HEK293 (cell line): ENCODE measurements around the gene ADAM8.
A peak's percentile ranks its signal among the peaks of the same experiment; 100 is the strongest.

Experiments
- BCL11B ChIP-seq: fragments of 450-650 bp; formaldehyde crosslinking; IDR thresholded peaks from 2 replicates; pipeline ENCODE4 v1.5.1; 2016; ENCODE audit warnings: low read depth, missing biosample characterization, missing genetic modification characterization
- CTCF ChIP-seq: fragments of 450-650 bp; formaldehyde crosslinking; IDR thresholded peaks from 2 replicates; pipeline ENCODE4 v1.5.1; 2016; ENCODE audit warnings: missing biosample characterization, missing genetic modification characterization
- INSM2 ChIP-seq: fragments of 450-650 bp; formaldehyde crosslinking; IDR thresholded peaks from 2 replicates; pipeline ENCODE4 v1.5.1; 2016; ENCODE audit warnings: missing biosample characterization, missing genetic modification characterization
- KLF17 ChIP-seq: fragments of 450-650 bp; formaldehyde crosslinking; IDR thresholded peaks from 2 replicates; pipeline ENCODE4 v1.5.1; 2016; ENCODE audit warnings: missing biosample characterization, missing genetic modification characterization
- ZBTB8A ChIP-seq: fragments of 450-650 bp; formaldehyde crosslinking; IDR thresholded peaks from 2 replicates; pipeline ENCODE4 v1.5.1; 2016; ENCODE audit warnings: missing biosample characterization, missing genetic modification characterization
- ZFP3 ChIP-seq: fragments of 450-650 bp; formaldehyde crosslinking; IDR thresholded peaks from 2 replicates; pipeline ENCODE4 v1.5.1; 2016; ENCODE audit warnings: low read depth, missing biosample characterization, missing genetic modification characterization
- ZFP37 ChIP-seq: fragments of 450-650 bp; formaldehyde crosslinking; IDR thresholded peaks from 2 replicates; pipeline ENCODE4 v1.5.1; 2016; ENCODE audit warnings: missing biosample characterization, missing genetic modification characterization
- ZNF133 ChIP-seq: fragments of 450-650 bp; formaldehyde crosslinking; IDR thresholded peaks from 2 replicates; pipeline ENCODE4 v1.5.1; 2016; ENCODE audit warnings: missing biosample characterization, missing genetic modification characterization
- ZNF18 ChIP-seq: fragments of 450-650 bp; formaldehyde crosslinking; IDR thresholded peaks from 2 replicates; pipeline ENCODE4 v1.5.1; 2016; ENCODE audit warnings: missing biosample characterization, missing genetic modification characterization
- ZNF211 ChIP-seq: fragments of 450-650 bp; formaldehyde crosslinking; IDR thresholded peaks from 2 replicates; pipeline ENCODE4 v1.5.1; 2016; ENCODE audit warnings: low read depth, missing biosample characterization, missing genetic modification characterization
- ZNF223 ChIP-seq: fragments of 450-650 bp; formaldehyde crosslinking; IDR thresholded peaks from 2 replicates; pipeline ENCODE4 v1.5.1; 2016; ENCODE audit warnings: missing biosample characterization, missing genetic modification characterization
- ZNF398 ChIP-seq: fragments of 450-650 bp; formaldehyde crosslinking; IDR thresholded peaks from 2 replicates; pipeline ENCODE4 v1.5.1; 2017; ENCODE audit warnings: missing biosample characterization, missing genetic modification characterization
- ZNF416 ChIP-seq: fragments of 450-650 bp; formaldehyde crosslinking; IDR thresholded peaks from 2 replicates; pipeline ENCODE4 v1.5.1; 2016; ENCODE audit warnings: missing biosample characterization, missing genetic modification characterization
- ZNF501 ChIP-seq: fragments of 450-650 bp; formaldehyde crosslinking; IDR thresholded peaks from 2 replicates; pipeline ENCODE4 v1.5.1; 2016; ENCODE audit warnings: missing biosample characterization, missing genetic modification characterization
- ZNF549 ChIP-seq: fragments of 450-650 bp; IDR thresholded peaks from 2 replicates; pipeline ENCODE4 v1.5.1; 2018; ENCODE audit warnings: missing biosample characterization, missing genetic modification characterization, mild to moderate bottlenecking, inconsistent platforms, moderate library complexity
- ZNF555 ChIP-seq: fragments of 450-650 bp; formaldehyde crosslinking; conservative IDR thresholded peaks from 2 replicates; pipeline ENCODE4 v1.5.1; 2017; ENCODE audit warnings: missing biosample characterization, mild to moderate bottlenecking, missing genetic modification characterization, inconsistent platforms
- ZNF558 ChIP-seq: fragments of 450-650 bp; formaldehyde crosslinking; IDR thresholded peaks from 2 replicates; pipeline ENCODE4 v1.5.1; 2016; ENCODE audit warnings: missing biosample characterization, missing genetic modification characterization
- ZNF571 ChIP-seq: fragments of 450-650 bp; formaldehyde crosslinking; IDR thresholded peaks from 2 replicates; pipeline ENCODE4 v1.5.0; 2017; ENCODE audit warnings: missing biosample characterization, missing genetic modification characterization
- ZNF585B ChIP-seq: fragments of 450-650 bp; formaldehyde crosslinking; IDR thresholded peaks from 2 replicates; pipeline ENCODE4 v1.5.1; 2016; ENCODE audit warnings: missing biosample characterization, missing genetic modification characterization
- ZNF610 ChIP-seq: fragments of 450-650 bp; formaldehyde crosslinking; IDR thresholded peaks from 2 replicates; pipeline ENCODE4 v1.5.1; 2016; ENCODE audit warnings: missing biosample characterization, missing genetic modification characterization, borderline replicate concordance
- ZNF704 ChIP-seq: fragments of 450-650 bp; formaldehyde crosslinking; IDR thresholded peaks from 2 replicates; pipeline ENCODE4 v1.5.1; 2016; ENCODE audit warnings: missing biosample characterization, missing genetic modification characterization
- ZNF785 ChIP-seq: fragments of 450-650 bp; formaldehyde crosslinking; IDR thresholded peaks from 2 replicates; pipeline ENCODE4 v1.5.1; 2016; ENCODE audit warnings: missing biosample characterization, missing genetic modification characterization
- ZNF843 ChIP-seq: fragments of 450-650 bp; formaldehyde crosslinking; IDR thresholded peaks from 2 replicates; pipeline ENCODE4 v1.5.1; 2016; ENCODE audit warnings: missing biosample characterization, missing genetic modification characterization
- ZSCAN30 ChIP-seq: fragments of 450-650 bp; IDR thresholded peaks from 2 replicates; pipeline ENCODE4 v1.5.1; 2018; ENCODE audit warnings: missing biosample characterization, mild to moderate bottlenecking, missing genetic modification characterization, moderate library complexity
- TF ChIP-seq, protein P1 (sequence below): fragments of 450-650 bp; formaldehyde crosslinking; IDR thresholded peaks from 2 replicates; pipeline ENCODE4 v1.5.1; 2016; ENCODE audit warnings: missing biosample characterization, missing genetic modification characterization
- TF ChIP-seq, protein P2 (sequence below): fragments of 450-650 bp; formaldehyde crosslinking; IDR thresholded peaks from 2 replicates; pipeline ENCODE4 v1.5.1; 2016; ENCODE audit warnings: missing biosample characterization, missing genetic modification characterization

ADAM8 gene

GRCh38 chr10:133318494-133319127, 41.9 kb upstream of the ADAM8 start (continued):
- TF ChIP-seq ZNF398 (tag by site-specific recombination) (peak; percentile 19; the same call in 1 of the 2 replicates), ZNF416 (tag by site-specific recombination) (no peak), ZNF785 (tag by site-specific recombination) (peak; percentile 62; the same call in 1 of the 2 replicates), ZNF501 (tag by site-specific recombination) (peak; percentile 84), ZNF133 (tag by site-specific recombination) (no peak), BCL11B (tag by site-specific recombination) (peak; percentile 55; the same call in 1 of the 2 replicates), INSM2 (no peak), ZNF223 (no peak), ZNF549 (tag by site-specific recombination) (no peak), ZFP37 (0 out of 2 replicates have a peak, but pooled peaks have one; percentile 78), CTCF (peak; percentile 96), ZNF585B (tag by site-specific recombination) (no peak), ZNF558 (tag by site-specific recombination) (no peak), ZNF610 (peak; percentile 54; the same call in 1 of the 2 replicates), ZNF211 (tag by site-specific recombination) (no peak), ZNF571 (tag by site-specific recombination) (no peak), ZNF843 (tag by site-specific recombination) (no peak; the same call in 1 of the 2 replicates), ZFP3 (no peak), ZNF555 (tag by site-specific recombination) (no peak), KLF17 (tag by site-specific recombination) (0 out of 2 replicates have a peak, but pooled peaks have one; percentile 78), ZSCAN30 (no peak; the same call in 1 of the 2 replicates), ZBTB8A (tag by site-specific recombination) (peak; percentile 66), ZNF704 (no peak), ZNF18 (no peak)
- TF ChIP-seq, protein P1, sequence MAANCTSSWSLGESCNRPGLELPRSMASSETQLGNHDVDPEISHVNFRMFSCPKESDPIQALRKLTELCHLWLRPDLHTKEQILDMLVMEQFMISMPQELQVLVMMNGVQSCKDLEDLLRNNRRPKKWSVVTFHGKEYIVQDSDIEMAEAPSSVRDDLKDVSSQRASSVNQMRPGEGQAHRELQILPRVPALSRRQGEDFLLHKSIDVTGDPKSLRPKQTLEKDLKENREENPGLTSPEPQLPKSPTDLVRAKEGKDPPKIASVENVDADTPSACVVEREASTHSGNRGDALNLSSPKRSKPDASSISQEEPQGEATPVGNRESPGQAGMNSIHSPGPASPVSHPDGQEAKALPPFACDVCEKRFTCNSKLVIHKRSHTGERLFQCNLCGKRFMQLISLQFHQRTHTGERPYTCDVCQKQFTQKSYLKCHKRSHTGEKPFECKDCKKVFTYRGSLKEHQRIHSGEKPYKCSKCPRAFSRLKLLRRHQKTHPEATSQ (tag by site-specific recombination): 0 out of 2 replicates have a peak, but pooled peaks have one; percentile 35
- TF ChIP-seq, protein P2, sequence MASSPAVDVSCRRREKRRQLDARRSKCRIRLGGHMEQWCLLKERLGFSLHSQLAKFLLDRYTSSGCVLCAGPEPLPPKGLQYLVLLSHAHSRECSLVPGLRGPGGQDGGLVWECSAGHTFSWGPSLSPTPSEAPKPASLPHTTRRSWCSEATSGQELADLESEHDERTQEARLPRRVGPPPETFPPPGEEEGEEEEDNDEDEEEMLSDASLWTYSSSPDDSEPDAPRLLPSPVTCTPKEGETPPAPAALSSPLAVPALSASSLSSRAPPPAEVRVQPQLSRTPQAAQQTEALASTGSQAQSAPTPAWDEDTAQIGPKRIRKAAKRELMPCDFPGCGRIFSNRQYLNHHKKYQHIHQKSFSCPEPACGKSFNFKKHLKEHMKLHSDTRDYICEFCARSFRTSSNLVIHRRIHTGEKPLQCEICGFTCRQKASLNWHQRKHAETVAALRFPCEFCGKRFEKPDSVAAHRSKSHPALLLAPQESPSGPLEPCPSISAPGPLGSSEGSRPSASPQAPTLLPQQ: peak; percentile 74
